Measurements from ENCODE around the gene MIA3.

MIA3 gene

GRCh38 chr1:222654849-222655248 is 37.0 kb downstream of the MIA3 start:
- Histone ChIP-seq H3K23ac (ENCODE audit: low read depth, low read length, poor library complexity) (no peak overlapping the region), H3K36me3 (replicated peaks in 1 of 2; ENCODE audit: control insufficient read depth in 2 of 2, insufficient read depth in 2 of 2, low read length in 2 of 2) (peaks cover 19 to 98% of the 10 kb centered on the region in 2 donors), H2BK15ac (ENCODE audit: low read length) (no peak overlapping the region), H3K27ac (replicated peaks; ENCODE audit: low read length) (no peak overlapping the region), H3K9ac (ENCODE audit: low read depth, low read length, poor library complexity) (no peak overlapping the region), H3K18ac (ENCODE audit: low read length) (no peak overlapping the region), H2AK5ac (ENCODE audit: low read depth, low read length) (no peak overlapping the region), H3K27me3 (ENCODE audit: control insufficient read depth in 3 of 3, insufficient read depth in 3 of 3, low read depth in 1 of 3, low read length in 3 of 3) (no peaks in the 10 kb centered on the region), H3K4ac (ENCODE audit: low read length) (no peak overlapping the region), H4K8ac (ENCODE audit: low read depth, low read length) (no peak overlapping the region), H3K4me1 (ENCODE audit: control insufficient read depth in 2 of 2, insufficient read depth in 1 of 2, low read depth in 1 of 2, low read length in 2 of 2) (no peaks in the 10 kb centered on the region), H2BK120ac (ENCODE audit: low read depth, low read length) (no peak overlapping the region), H2BK5ac (ENCODE audit: low read length) (no peak overlapping the region), H3K4me2 (ENCODE audit: insufficient read depth, low read length, poor library complexity, severe bottlenecking) (no peak overlapping the region), H4K91ac (ENCODE audit: low read depth, low read length, poor library complexity) (no peak overlapping the region), H2BK12ac (ENCODE audit: low read length) (no peak overlapping the region), H3K79me1 (ENCODE audit: low read depth, low read length) (no peaks in the 10 kb centered on the region), H3K9me3 (replicated peaks in 1 of 2; ENCODE audit: control insufficient read depth in 2 of 2, insufficient read depth in 1 of 2, low read depth in 1 of 2, low read length in 2 of 2) (no peaks in the 10 kb centered on the region), H2AFZ (ENCODE audit: low read length) (no peak overlapping the region), H3K14ac (ENCODE audit: low read length) (no peak overlapping the region), H3K4me3 (ENCODE audit: low read length in 2 of 2) (no peak overlapping the region)
- no CpG with 5 or more reads among the region's 5 CpGs for WGBS, 2 donors (ENCODE audit: extremely low coverage in 2 of 2, insufficient read length in 2 of 2, insufficient replicate concordance in 1 of 2)
- no peak for DNase-seq (ENCODE audit: low spot score)

GRCh38 chr1:222656391-222657155 is 38.7 kb downstream of the MIA3 start:
- no peak overlapping the region for H2BK120ac ChIP-seq (ENCODE audit: low read depth, low read length)
- no peak overlapping the region for H3K9ac ChIP-seq (ENCODE audit: low read depth, low read length, poor library complexity)
- H3K4me3 ChIP-seq (ENCODE audit: low read length in 2 of 2), result no peak overlapping the region
- no peak overlapping the region for H4K8ac ChIP-seq (ENCODE audit: low read depth, low read length)
- no peak overlapping the region for H3K14ac ChIP-seq (ENCODE audit: low read length)
- no peak overlapping the region for H3K23ac ChIP-seq (ENCODE audit: low read depth, low read length, poor library complexity)
- no peak overlapping the region for H3K4ac ChIP-seq (ENCODE audit: low read length)
- H3K9me3 ChIP-seq (replicated peaks in 1 of 2; ENCODE audit: control insufficient read depth in 2 of 2, insufficient read depth in 1 of 2, low read depth in 1 of 2, low read length in 2 of 2), result no peaks in the 10 kb centered on the region
- no peak overlapping the region for H4K91ac ChIP-seq (ENCODE audit: low read depth, low read length, poor library complexity)
- H3K4me2 ChIP-seq (ENCODE audit: insufficient read depth, low read length, poor library complexity, severe bottlenecking), result no peak overlapping the region
- no peak overlapping the region for H2BK5ac ChIP-seq (ENCODE audit: low read length)
- H2BK12ac ChIP-seq (ENCODE audit: low read length), result no peak overlapping the region
- no peaks in the 10 kb centered on the region for H3K27me3 ChIP-seq (ENCODE audit: control insufficient read depth in 3 of 3, insufficient read depth in 3 of 3, low read depth in 1 of 3, low read length in 3 of 3)
- no peak overlapping the region for H2AK5ac ChIP-seq (ENCODE audit: low read depth, low read length)
- no peak overlapping the region for H3K18ac ChIP-seq (ENCODE audit: low read length)
- H2BK15ac ChIP-seq (ENCODE audit: low read length), result no peak overlapping the region
- no peak overlapping the region for H2AFZ ChIP-seq (ENCODE audit: low read length)
- DNase-seq (ENCODE audit: low spot score), result no peak
- H3K4me1 ChIP-seq (ENCODE audit: control insufficient read depth in 2 of 2, insufficient read depth in 1 of 2, low read depth in 1 of 2, low read length in 2 of 2), result no peaks in the 10 kb centered on the region
- no CpG with 5 or more reads among the region's 2 CpGs for WGBS, 2 donors (ENCODE audit: extremely low coverage in 2 of 2, insufficient read length in 2 of 2, insufficient replicate concordance in 1 of 2)
- no peak overlapping the region for H3K27ac ChIP-seq (replicated peaks; ENCODE audit: low read length)
- H3K79me1 ChIP-seq (ENCODE audit: low read depth, low read length), result no peaks in the 10 kb centered on the region
- H3K36me3 ChIP-seq (replicated peaks in 1 of 2; ENCODE audit: control insufficient read depth in 2 of 2, insufficient read depth in 2 of 2, low read length in 2 of 2), result peaks cover 24 to 98% of the 10 kb centered on the region in 2 donors

- no peak overlapping the region for H2BK120ac ChIP-seq (ENCODE audit: low read depth, low read length)
- H3K4me3 ChIP-seq (ENCODE audit: low read length in 2 of 2), result no peak overlapping the region
- no peak overlapping the region for H2AFZ ChIP-seq (ENCODE audit: low read length)
- no peaks in the 10 kb centered on the region for H3K4me1 ChIP-seq (ENCODE audit: control insufficient read depth in 2 of 2, insufficient read depth in 1 of 2, low read depth in 1 of 2, low read length in 2 of 2)
- H2BK5ac ChIP-seq (ENCODE audit: low read length), result no peak overlapping the region
- no peak overlapping the region for H4K8ac ChIP-seq (ENCODE audit: low read depth, low read length)
- H3K18ac ChIP-seq (ENCODE audit: low read length), result no peak overlapping the region
- no peak for DNase-seq (ENCODE audit: low spot score)
- H4K91ac ChIP-seq (ENCODE audit: low read depth, low read length, poor library complexity), result no peak overlapping the region
- H3K4me2 ChIP-seq (ENCODE audit: insufficient read depth, low read length, poor library complexity, severe bottlenecking), result no peak overlapping the region
- no peak overlapping the region for H3K27ac ChIP-seq (replicated peaks; ENCODE audit: low read length)
- peaks cover 29 to 98% of the 10 kb centered on the region in 2 donors for H3K36me3 ChIP-seq (replicated peaks in 1 of 2; ENCODE audit: control insufficient read depth in 2 of 2, insufficient read depth in 2 of 2, low read length in 2 of 2)
- no peak overlapping the region for H2AK5ac ChIP-seq (ENCODE audit: low read depth, low read length)
- no peaks in the 10 kb centered on the region for H3K27me3 ChIP-seq (ENCODE audit: control insufficient read depth in 3 of 3, insufficient read depth in 3 of 3, low read depth in 1 of 3, low read length in 3 of 3)
- no peak overlapping the region for H2BK15ac ChIP-seq (ENCODE audit: low read length)
- no CpG with 5 or more reads among the region's 2 CpGs for WGBS, 2 donors (ENCODE audit: extremely low coverage in 2 of 2, insufficient read length in 2 of 2, insufficient replicate concordance in 1 of 2)
- no peaks in the 10 kb centered on the region for H3K9me3 ChIP-seq (replicated peaks in 1 of 2; ENCODE audit: control insufficient read depth in 2 of 2, insufficient read depth in 1 of 2, low read depth in 1 of 2, low read length in 2 of 2)
- no peak overlapping the region for H3K23ac ChIP-seq (ENCODE audit: low read depth, low read length, poor library complexity)
- H3K79me1 ChIP-seq (ENCODE audit: low read depth, low read length), result no peaks in the 10 kb centered on the region
- H3K14ac ChIP-seq (ENCODE audit: low read length), result no peak overlapping the region
- H2BK12ac ChIP-seq (ENCODE audit: low read length), result no peak overlapping the region
- no peak overlapping the region for H3K4ac ChIP-seq (ENCODE audit: low read length)
- no peak overlapping the region for H3K9ac ChIP-seq (ENCODE audit: low read depth, low read length, poor library complexity)
Observed at GRCh38 chr1:222657899-222658298, 40.0 kb downstream of the MIA3 start.

GRCh38 chr1:222663431-222663934 is 45.6 kb downstream of the MIA3 start:
- Histone ChIP-seq H3K4me2 (ENCODE audit: insufficient read depth, low read length, poor library complexity, severe bottlenecking) (no peak overlapping the region), H3K27me3 (ENCODE audit: control insufficient read depth in 3 of 3, insufficient read depth in 3 of 3, low read depth in 1 of 3, low read length in 3 of 3) (no peaks in the 10 kb centered on the region), H2BK15ac (ENCODE audit: low read length) (no peak overlapping the region), H3K23ac (ENCODE audit: low read depth, low read length, poor library complexity) (no peak overlapping the region), H3K27ac (replicated peaks; ENCODE audit: low read length) (no peak overlapping the region), H4K91ac (ENCODE audit: low read depth, low read length, poor library complexity) (no peak overlapping the region), H3K14ac (ENCODE audit: low read length) (no peak overlapping the region), H3K4me1 (ENCODE audit: control insufficient read depth in 2 of 2, insufficient read depth in 1 of 2, low read depth in 1 of 2, low read length in 2 of 2) (no peaks in the 10 kb centered on the region), H3K4ac (ENCODE audit: low read length) (no peak overlapping the region), H3K18ac (ENCODE audit: low read length) (no peak overlapping the region), H3K9me3 (replicated peaks in 1 of 2; ENCODE audit: control insufficient read depth in 2 of 2, insufficient read depth in 1 of 2, low read depth in 1 of 2, low read length in 2 of 2) (no peaks in the 10 kb centered on the region), H4K8ac (ENCODE audit: low read depth, low read length) (no peak overlapping the region), H2AFZ (ENCODE audit: low read length) (no peak overlapping the region), H2AK5ac (ENCODE audit: low read depth, low read length) (no peak overlapping the region), H2BK120ac (ENCODE audit: low read depth, low read length) (no peak overlapping the region), H3K9ac (ENCODE audit: low read depth, low read length, poor library complexity) (no peak overlapping the region), H3K4me3 (ENCODE audit: low read length in 2 of 2) (no peak overlapping the region), H3K36me3 (replicated peaks in 1 of 2; ENCODE audit: control insufficient read depth in 2 of 2, insufficient read depth in 2 of 2, low read length in 2 of 2) (peaks cover 34 to 94% of the 10 kb centered on the region in 2 donors), H3K79me1 (ENCODE audit: low read depth, low read length) (no peaks in the 10 kb centered on the region), H2BK5ac (ENCODE audit: low read length) (no peak overlapping the region), H2BK12ac (ENCODE audit: low read length) (no peak overlapping the region)
- no CpG with 5 or more reads among the region's 4 CpGs for WGBS, 2 donors (ENCODE audit: extremely low coverage in 2 of 2, insufficient read length in 2 of 2, insufficient replicate concordance in 1 of 2)
- no peak for DNase-seq (ENCODE audit: low spot score)
